WTC11 (cell line): ENCODE results near the gene BPIFB2. TPM values are rescaled to one million over a fixed set of nuclear protein-coding genes. Genes with fewer than 3 reads are reported as not detected.

Experiments used
- ATAC-seq: fragments of 200-7000 bp; cut with Tn5 transposase; 2 replicates; pipeline ENCODE4 v1.10.0; 2021; ENCODE audit warnings: mild to moderate bottlenecking, moderate library complexity
- CTCF ChIA-PET: fragments of 300-600 bp; sonication (Branson Sonifier 250); formaldehyde crosslinking; loops from one replicate; lab custom pipeline; 2021; ENCODE audit warnings: antibody characterized with exemption; lab: Charles Lee
- POLR2A ChIA-PET: fragments of 350-600 bp; sonication (Branson Sonifier 250); formaldehyde crosslinking; loops from one replicate; lab custom pipeline; 2021; ENCODE audit warnings: antibody characterized with exemption; lab: Charles Lee
- DNase-seq: peaks from one replicate; pipeline ENCODE4 v3.0.0; 2021; ENCODE audit warnings: low spot score
- H3K27ac Mint-ChIP-seq: 2 replicates; pipeline ENCODE4 v1.8.0; 2021; ENCODE audit warnings: mixed read lengths
- H3K27me3 Mint-ChIP-seq: 2 replicates; pipeline ENCODE4 v1.8.0; 2021; ENCODE audit warnings: low read depth, mild to moderate bottlenecking, moderate library complexity, mixed read lengths
- H3K36me3 Mint-ChIP-seq: 2 replicates; pipeline ENCODE4 v1.8.0; 2021; ENCODE audit warnings: mixed read lengths
- H3K4me1 Mint-ChIP-seq: 2 replicates; pipeline ENCODE4 v1.8.0; 2022; ENCODE audit warnings: mixed read lengths
- H3K4me3 Mint-ChIP-seq: 2 replicates; pipeline ENCODE4 v1.8.0; 2021; ENCODE audit warnings: mild to moderate bottlenecking, moderate library complexity, mixed read lengths
- H3K9me3 Mint-ChIP-seq: 2 replicates; pipeline ENCODE4 v1.8.0; 2021; ENCODE audit warnings: mixed read lengths
- ATF2 ChIP-seq: sonication (generic); formaldehyde crosslinking; IDR thresholded peaks from 2 replicates; pipeline ENCODE4 v1.8.1; 2022; ENCODE audit warnings: low read depth, missing genetic modification reagents, borderline replicate concordance
- ESRRA ChIP-seq: sonication (generic); formaldehyde crosslinking; IDR thresholded peaks from 2 replicates; pipeline ENCODE4 v1.8.1; 2022; ENCODE audit warnings: mild to moderate bottlenecking, missing genetic modification reagents, borderline replicate concordance
- FOXK1 ChIP-seq: sonication (generic); formaldehyde crosslinking; IDR thresholded peaks from 2 replicates; pipeline ENCODE4 v1.8.0; 2022; ENCODE audit warnings: mild to moderate bottlenecking, moderate library complexity, missing genetic modification reagents
- HMGA2 ChIP-seq: fragments of 250-450 bp; sonication (Bioruptor Pico); IDR thresholded peaks from 2 replicates; pipeline ENCODE4 v1.4.0; 2021; ENCODE audit warnings: mild to moderate bottlenecking, moderate library complexity
- IRF2 ChIP-seq: sonication (generic); formaldehyde crosslinking; IDR thresholded peaks from 2 replicates; pipeline ENCODE4 v1.8.0; 2022; ENCODE audit warnings: low read depth, missing genetic modification reagents, borderline replicate concordance
- MLX ChIP-seq: sonication (generic); formaldehyde crosslinking; IDR thresholded peaks from 2 replicates; pipeline ENCODE4 v1.8.1; 2023; ENCODE audit warnings: mild to moderate bottlenecking, missing genetic modification reagents, moderate library complexity
- NFATC4 ChIP-seq: fragments of 250-450 bp; sonication (Bioruptor Pico); IDR thresholded peaks from 2 replicates; pipeline ENCODE4 v1.9.0; 2021; ENCODE audit warnings: mild to moderate bottlenecking
- NFE2L1 ChIP-seq: sonication (generic); formaldehyde crosslinking; IDR thresholded peaks from 2 replicates; pipeline ENCODE4 v1.8.1; 2023; ENCODE audit warnings: missing genetic modification reagents
- PRDM15 ChIP-seq: sonication (generic); formaldehyde crosslinking; IDR thresholded peaks from 2 replicates; pipeline ENCODE4 v1.8.0; 2022; ENCODE audit warnings: missing genetic modification reagents
- RELA ChIP-seq: sonication (generic); formaldehyde crosslinking; IDR thresholded peaks from 2 replicates; pipeline ENCODE4 v1.8.1; 2022; ENCODE audit warnings: missing genetic modification reagents, mild to moderate bottlenecking, borderline replicate concordance
- TEAD4 ChIP-seq: sonication (generic); formaldehyde crosslinking; IDR thresholded peaks from 2 replicates; pipeline ENCODE4 v1.8.0; 2022; ENCODE audit warnings: mild to moderate bottlenecking, missing genetic modification reagents
- USF2 ChIP-seq: sonication (generic); formaldehyde crosslinking; IDR thresholded peaks from 2 replicates; pipeline ENCODE4 v1.8.1; 2023; ENCODE audit warnings: mild to moderate bottlenecking, missing genetic modification reagents, moderate library complexity
- ZNF121 ChIP-seq: sonication (generic); formaldehyde crosslinking; IDR thresholded peaks from 2 replicates; pipeline ENCODE4 v1.8.0; 2023; ENCODE audit warnings: missing genetic modification reagents
- ZNF532 ChIP-seq: fragments of 250-450 bp; sonication (Bioruptor Pico); IDR thresholded peaks from 2 replicates; pipeline ENCODE4 v1.9.0; 2021; ENCODE audit warnings: mild to moderate bottlenecking, borderline replicate concordance
- ZNF671 ChIP-seq: fragments of 250-450 bp; sonication (Bioruptor Pico); IDR thresholded peaks from 2 replicates; pipeline ENCODE4 v1.8.0; 2021; ENCODE audit warnings: mild to moderate bottlenecking
- total RNA-seq: library from RNA; stranded (reverse); gene quantifications from 3 replicates; pipeline ENCODE4 v1.2.3, GENCODE V29; 2021

Gene BPIFB2
- total RNA-seq, 1 experiment from 2014 or later, result 0.09 TPM

GRCh38 chr20:32969356-32970114, 38.0 kb upstream of the BPIFB2 start:
- DNase-seq, result no peak
- Mint-ChIP-seq H3K27ac (no peak overlapping the region; the same call in 1 of the 2 replicates), H3K9me3 (no peaks in the 10 kb centered on the region), H3K4me1 (peaks cover 9% of the 10 kb centered on the region; the same call in 1 of the 2 replicates), H3K27me3 (no peaks in the 10 kb centered on the region; the same call in 1 of the 2 replicates), H3K4me3 (no peak overlapping the region), H3K36me3 (no peaks in the 10 kb centered on the region)
- no peak for ATAC-seq
- no peak for TF ChIP-seq TEAD4
- TF ChIP-seq ATF2 (CRISPR knock-in tag), result no peak
- TF ChIP-seq USF2, result no peak
- no peak for TF ChIP-seq FOXK1 (CRISPR knock-in tag)
- no peak for TF ChIP-seq NFE2L1 (CRISPR knock-in tag)
- CTCF ChIA-PET, result no interaction called here
- POLR2A ChIA-PET, result no interaction called here

GRCh38 chr20:32970115-32970972, 37.2 kb upstream of the BPIFB2 start:
- Mint-ChIP-seq H3K27ac (no peak overlapping the region; the same call in 1 of the 2 replicates), H3K27me3 (no peaks in the 10 kb centered on the region; the same call in 1 of the 2 replicates), H3K36me3 (no peaks in the 10 kb centered on the region), H3K4me3 (no peak overlapping the region), H3K4me1 (peaks cover 17% of the 10 kb centered on the region; the same call in 1 of the 2 replicates), H3K9me3 (no peaks in the 10 kb centered on the region)
- ATAC-seq (no peak), DNase-seq (peak; percentile 6)
- CTCF ChIA-PET, result interaction anchor here (0.5 to 4.6 kb wide), 3 partner anchors 25 to 560 kb away, joined by 3 to 23 read pairs (median 6); no protein-coding TSS in a partner anchor
- POLR2A ChIA-PET, result no interaction called here
- no peak for TF ChIP-seq ESRRA (CRISPR knock-in tag)
- TF ChIP-seq HMGA2 (CRISPR knock-in tag), result no peak
- TF ChIP-seq RELA (CRISPR knock-in tag), result no peak
- TF ChIP-seq TEAD4, result no peak
- no peak for TF ChIP-seq IRF2 (CRISPR knock-in tag)
- no peak for TF ChIP-seq NFATC4
- no peak for TF ChIP-seq PRDM15
- TF ChIP-seq ZNF121, result no peak
- TF ChIP-seq USF2, result no peak
- TF ChIP-seq MLX (CRISPR knock-in tag), result no peak
- no peak for TF ChIP-seq ZNF671 (CRISPR knock-in tag)
- TF ChIP-seq ZNF532 (CRISPR knock-in tag), result no peak
- no peak for TF ChIP-seq ATF2 (CRISPR knock-in tag)
